Stomach (tissue), 9 donors: Measurements from ENCODE around the gene ELF2. TPM values are rescaled to one million over a fixed set of nuclear protein-coding genes. Genes with fewer than 3 reads are reported as not detected.
"Not testable (repeated sequence)": the region's sequence is repeated elsewhere in the genome, so short reads cannot be mapped to it uniquely, and the experiment has no call there.

Experiments used
- DNase-seq, 2 donors: peaks; one replicate each; pipeline versions ENCODE4 v3.0.0 to v3.0.0-alpha.2; 2013 to 2019
- H3K27ac ChIP-seq, 5 donors: fragments of 200-600 bp in 4 of 5; sonication (generic) in 4 of 5; one replicate each; pipeline ENCODE4 v1.5.1; 2013 to 2019; ENCODE audit warnings: mild to moderate bottlenecking in 1 of 5, moderate library complexity in 1 of 5
- H3K27me3 ChIP-seq, 3 donors: fragments of 200-600 bp; sonication (generic); one replicate each; pipeline ENCODE4 v1.5.1; 2017 to 2019; ENCODE audit warnings: mixed run types in 1 of 3
- H3K36me3 ChIP-seq, 4 donors: fragments of 200-600 bp; sonication (generic); 1 replicate in 3 of 4; 2 replicates in 1 of 4; pipeline ENCODE4 v1.5.1; 2016 to 2019
- H3K4me1 ChIP-seq, 4 donors: fragments of 200-600 bp; sonication (generic); one replicate each; pipeline ENCODE4 v1.5.1; 2016 to 2019
- H3K4me3 ChIP-seq, 4 donors: fragments of 200-600 bp; sonication (generic) in 3 of 4; one replicate each; pipeline ENCODE4 v1.5.1; 2016 to 2019; ENCODE audit warnings: mild to moderate bottlenecking in 1 of 4
- H3K9me3 ChIP-seq, 4 donors: fragments of 200-600 bp; sonication (generic); one replicate each; pipeline ENCODE4 v1.5.1; 2016 to 2019
- EP300 ChIP-seq: sonication (generic); formaldehyde crosslinking; IDR thresholded peaks from one replicate; pipeline ENCODE4 v1.6.1; 2017; ENCODE audit warnings: antibody characterized with exemption
- POLR2A ChIP-seq, 4 donors: fragments of 450-650 bp; IDR thresholded peaks; one replicate each; pipeline ENCODE4 v1.6.1; 2016; ENCODE audit warnings: antibody characterized with exemption in 4 of 4, control low read depth in 2 of 4, mild to moderate bottlenecking in 1 of 4, moderate library complexity in 1 of 4
- POLR2AphosphoS5 ChIP-seq, 3 donors: sonication (generic); formaldehyde crosslinking; IDR thresholded peaks; one replicate each; pipeline ENCODE4 v1.6.1; 2016; ENCODE audit warnings: antibody characterized with exemption in 3 of 3
- WGBS, 5 donors: extraction: QIAGEN DNeasy Blood & Tissue Kit in 3 of 5; methylation state at CpG; one replicate each; pipeline versions ENCODE4 v1.1.5 to v1.1.7; 2013 to 2018; 5-methylcytosine and 5-hydroxymethylcytosine counted together
- intact Hi-C: fragments of 100-400 bp; cut with DNase I; formaldehyde crosslinking; loops from one replicate; pipeline ENCODE4 v1.15.1; 2023; ENCODE audit warnings: low total_unique reads
- polyA plus RNA-seq, 3 donors: library from polyadenylated mRNA; stranded (reverse); fragments of 200-250 nt; gene quantifications; one replicate each; pipeline ENCODE4 v1.2.3, GENCODE V29; 2013
- total RNA-seq, 5 donors: library from RNA; depleted of rRNA; stranded (reverse); fragments of >200 nt; gene quantifications; one replicate each; pipeline versions ENCODE4 v1.1.0 to v1.2.3, GENCODE V29; 2014 to 2016
- TF ChIP-seq, protein P1 (sequence below), 7 experiments: fragments of 450-650 bp in 4 of 7; fragments of 200-600 bp in 3 of 7; sonication (generic) in 3 of 7; IDR thresholded peaks; one replicate each; pipeline ENCODE4 v1.5.1; 2016 to 2019; ENCODE audit warnings: antibody characterized with exemption in 7 of 7, control low read depth in 2 of 7, mild to moderate bottlenecking in 1 of 7
- donor health status: healthy with polysubstance abuse.
- donor health status: Bipolar disorder and iron deficiency.
- donor health status: healthy.

ELF2 gene
- total and polyA plus RNA-seq, 8 donors: 10.6 to 115 (median 36.5) TPM

DNA sequence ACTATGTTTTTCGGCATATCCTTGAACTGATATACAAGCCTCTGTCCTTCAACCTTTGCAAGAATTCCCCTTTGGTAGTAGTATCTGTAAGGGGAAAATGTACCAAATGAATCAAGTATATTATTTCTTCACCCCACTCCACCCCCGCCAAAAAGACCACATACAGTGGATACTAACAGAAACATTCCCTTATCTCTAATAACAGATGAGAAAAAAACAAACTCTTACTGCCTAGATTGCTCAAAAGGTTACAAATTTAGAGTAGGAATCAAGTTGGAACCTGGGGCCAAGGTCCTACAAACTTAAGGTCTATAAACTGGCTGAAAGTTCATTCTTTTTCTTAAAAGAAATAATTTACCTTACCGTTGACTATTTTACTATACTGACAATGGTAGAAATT, 116.4 kb downstream of the ELF2 start:
- Histone ChIP-seq H3K4me3 (no peak overlapping the region), H3K9me3 (no peaks in the 10 kb centered on the region), H3K36me3 (peaks cover 48 to 100% (median 96%) of the 10 kb centered on the region in 4 donors), H3K27ac (no peak overlapping the region), H3K27me3 (no peaks in the 10 kb centered on the region), H3K4me1 (peaks cover 0 to 14% (median 2%) of the 10 kb centered on the region in 4 donors)
- TF ChIP-seq POLR2A (IDR thresholded peaks at IDR 0.05) (no peak), EP300 (no peak), POLR2AphosphoS5 (IDR thresholded peaks at IDR 0.05) (no peak)
- TF ChIP-seq, protein P1, sequence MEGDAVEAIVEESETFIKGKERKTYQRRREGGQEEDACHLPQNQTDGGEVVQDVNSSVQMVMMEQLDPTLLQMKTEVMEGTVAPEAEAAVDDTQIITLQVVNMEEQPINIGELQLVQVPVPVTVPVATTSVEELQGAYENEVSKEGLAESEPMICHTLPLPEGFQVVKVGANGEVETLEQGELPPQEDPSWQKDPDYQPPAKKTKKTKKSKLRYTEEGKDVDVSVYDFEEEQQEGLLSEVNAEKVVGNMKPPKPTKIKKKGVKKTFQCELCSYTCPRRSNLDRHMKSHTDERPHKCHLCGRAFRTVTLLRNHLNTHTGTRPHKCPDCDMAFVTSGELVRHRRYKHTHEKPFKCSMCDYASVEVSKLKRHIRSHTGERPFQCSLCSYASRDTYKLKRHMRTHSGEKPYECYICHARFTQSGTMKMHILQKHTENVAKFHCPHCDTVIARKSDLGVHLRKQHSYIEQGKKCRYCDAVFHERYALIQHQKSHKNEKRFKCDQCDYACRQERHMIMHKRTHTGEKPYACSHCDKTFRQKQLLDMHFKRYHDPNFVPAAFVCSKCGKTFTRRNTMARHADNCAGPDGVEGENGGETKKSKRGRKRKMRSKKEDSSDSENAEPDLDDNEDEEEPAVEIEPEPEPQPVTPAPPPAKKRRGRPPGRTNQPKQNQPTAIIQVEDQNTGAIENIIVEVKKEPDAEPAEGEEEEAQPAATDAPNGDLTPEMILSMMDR (IDR thresholded peaks at IDR 0.05): no peak
- intact Hi-C loops: no loop called here
- 94 to 99% (median 98%) methylated on average over 3 of the region's 3 CpGs for WGBS, 5 donors
- DNase-seq: no peak

- DNase-seq, H3K9me3 ChIP-seq, H3K27ac ChIP-seq, intact Hi-C loops, H3K4me3 ChIP-seq, H3K27me3 ChIP-seq: not testable (repeated sequence)
- 57 to 70% (median 62%) methylated on average over 4 of the region's 4 CpGs for WGBS, 5 donors
- Histone ChIP-seq H3K36me3 (peaks cover 36 to 100% (median 95%) of the 10 kb centered on the region in 4 donors), H3K4me1 (peaks cover 0 to 28% (median 9%) of the 10 kb centered on the region in 4 donors)
These were observed 118.0 kb downstream of the ELF2 start for GRCh38 chr4:139059026-139059425.

DNA sequence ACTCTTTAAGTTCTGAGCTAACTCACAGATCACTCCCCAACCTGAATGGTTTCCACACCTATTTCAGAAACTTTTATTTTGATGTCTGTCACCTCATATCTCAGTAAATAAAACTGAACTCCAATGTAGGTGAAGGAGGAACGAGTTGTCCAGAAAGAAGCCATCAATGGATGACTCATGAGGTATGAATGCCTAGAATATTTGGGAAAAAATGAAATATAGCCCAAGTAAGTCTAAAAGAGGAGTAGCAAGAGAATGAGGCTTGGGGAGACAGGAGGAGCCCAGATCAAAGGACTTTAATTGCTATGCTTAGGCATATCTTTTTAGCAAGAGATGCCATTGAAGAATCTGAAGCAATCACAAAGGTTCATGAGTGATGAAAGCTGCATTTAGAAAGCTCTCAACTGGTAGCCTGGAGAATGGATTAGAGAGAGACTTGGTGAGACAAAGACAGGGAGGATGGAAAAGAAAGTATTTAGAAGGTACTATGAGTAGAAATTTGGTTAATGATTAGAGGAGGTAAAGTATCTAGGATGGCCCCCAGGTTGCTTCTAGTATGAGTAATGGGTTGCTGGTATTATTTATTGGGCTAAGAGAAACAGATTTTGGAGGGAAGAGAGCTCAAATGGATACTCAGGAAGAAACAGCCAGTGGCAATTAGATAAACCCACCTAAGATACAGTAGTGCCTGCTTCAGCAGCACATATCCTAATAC, 122.1 kb downstream of the ELF2 start:
- intact Hi-C loops: no loop called here
- Histone ChIP-seq H3K27me3 (no peaks in the 10 kb centered on the region), H3K9me3 (no peaks in the 10 kb centered on the region), H3K36me3 (peaks cover 9 to 93% (median 76%) of the 10 kb centered on the region in 4 donors), H3K4me3 (no peak overlapping the region), H3K27ac (no peak overlapping the region), H3K4me1 (peaks cover 0 to 28% (median 11%) of the 10 kb centered on the region in 4 donors)
- 26 to 46% (median 33%) methylated on average over 1 of the region's 1 CpG for WGBS, 5 donors
- DNase-seq: no peak
- TF ChIP-seq POLR2A (IDR thresholded peaks at IDR 0.05): no peak
- no peak for TF ChIP-seq POLR2AphosphoS5 (IDR thresholded peaks at IDR 0.05)
- TF ChIP-seq, protein P1 (IDR thresholded peaks at IDR 0.05): no peak
- TF ChIP-seq EP300: no peak

GRCh38 chr4:139053909-139054308, 123.1 kb downstream of the ELF2 start:
- no peak for DNase-seq
- intact Hi-C loops: no loop called here
- no peak for TF ChIP-seq EP300
- TF ChIP-seq POLR2A (IDR thresholded peaks at IDR 0.05): no peak
- TF ChIP-seq, protein P1 (IDR thresholded peaks at IDR 0.05): no peak
- TF ChIP-seq POLR2AphosphoS5 (IDR thresholded peaks at IDR 0.05): no peak
- H3K9me3 ChIP-seq: no peaks in the 10 kb centered on the region
- H3K4me1 ChIP-seq: peaks cover 0 to 28% (median 11%) of the 10 kb centered on the region in 4 donors
- H3K36me3 ChIP-seq: peaks cover 3 to 87% (median 72%) of the 10 kb centered on the region in 4 donors
- H3K4me3 ChIP-seq: no peak overlapping the region
- no peaks in the 10 kb centered on the region for H3K27me3 ChIP-seq
- no peak overlapping the region for H3K27ac ChIP-seq
- 72 to 91% (median 86%) methylated on average over 1 of the region's 1 CpG for WGBS, 5 donors

GRCh38 chr4:139050446-139050845, 126.6 kb downstream of the ELF2 start:
- Histone ChIP-seq H3K9me3 (no peaks in the 10 kb centered on the region), H3K4me1 (peaks cover 0 to 17% (median 6%) of the 10 kb centered on the region in 4 donors), H3K27ac (no peak overlapping the region), H3K36me3 (peaks cover 0 to 86% (median 66%) of the 10 kb centered on the region in 4 donors), H3K27me3 (no peaks in the 10 kb centered on the region), H3K4me3 (no peak overlapping the region)
- WGBS, 5 donors: 81 to 98% (median 88%) methylated on average over 2 of the region's 2 CpGs
- TF ChIP-seq POLR2AphosphoS5 (IDR thresholded peaks at IDR 0.05) (no peak), EP300 (no peak), POLR2A (IDR thresholded peaks at IDR 0.05) (no peak)
- TF ChIP-seq, protein P1 (IDR thresholded peaks at IDR 0.05): no peak
- intact Hi-C loops: no loop called here
- DNase-seq: no peak
